Neural cell (in vitro differentiated cells): Measurements from ENCODE around the gene C8A. TPM values are rescaled to one million over a fixed set of nuclear protein-coding genes. Genes with fewer than 3 reads are reported as not detected.

Experiments used
- H2AFZ ChIP-seq: fragments of 200-600, 300-800 bp; sonication (generic), shearing (Covaris generic); 2 replicates; pipeline ENCODE4 v1.6.0; 2014; ENCODE audit warnings: low read depth, mild to moderate bottlenecking, antibody characterized with exemption, low read length, moderate library complexity
- H3F3A ChIP-seq: fragments of 200-600 bp; shearing (Covaris generic); 2 replicates; pipeline ENCODE4 v1.6.1; 2016; ENCODE audit warnings: mild to moderate bottlenecking, moderate library complexity, mixed read lengths, antibody characterized with exemption, low read length; ENCODE audit not compliant: insufficient read depth, poor library complexity, severe bottlenecking
- H3K27ac ChIP-seq: fragments of 200-600, 300-800 bp; sonication (generic), shearing (Covaris generic); 2 replicates; pipeline ENCODE4 v1.5.1; 2014; ENCODE audit warnings: mild to moderate bottlenecking, low read length, moderate library complexity
- H3K27me3 ChIP-seq: fragments of 300-800, 200-600 bp; sonication (generic), shearing (Covaris generic); 2 replicates; pipeline ENCODE4 v1.6.0; 2014; ENCODE audit warnings: mild to moderate bottlenecking, low read depth, low read length, moderate library complexity; ENCODE audit not compliant: insufficient read depth
- H3K36me3 ChIP-seq: fragments of 300-800, 200-600 bp; sonication (generic), shearing (Covaris generic); 2 replicates; pipeline ENCODE4 v1.5.1; 2014; ENCODE audit warnings: mild to moderate bottlenecking, antibody characterized with exemption, low read length, moderate library complexity; ENCODE audit not compliant: insufficient read depth
- H3K4me2 ChIP-seq: fragments of 300-800, 200-600 bp; sonication (generic), shearing (Covaris generic); 2 replicates; pipeline ENCODE4 v1.6.0; 2014; ENCODE audit warnings: mild to moderate bottlenecking, low read length
- H3K4me3 ChIP-seq: fragments of 300-800, 200-600 bp; sonication (generic), shearing (Covaris generic); 2 replicates; pipeline ENCODE4 v1.5.1; 2014; ENCODE audit warnings: mild to moderate bottlenecking, low read length, moderate library complexity
- H3K79me2 ChIP-seq: fragments of 200-600 bp; shearing (Covaris generic); replicated peaks from 2 replicates; pipeline ENCODE4 v1.6.0; 2014; ENCODE audit warnings: mild to moderate bottlenecking, low read length, moderate library complexity; ENCODE audit not compliant: insufficient read depth
- H3K9ac ChIP-seq: fragments of 300-800, 200-600 bp; sonication (generic), shearing (Covaris generic); 2 replicates; pipeline ENCODE4 v1.6.1; 2016; ENCODE audit warnings: mild to moderate bottlenecking, low read length, mixed read lengths
- H3K9me2 ChIP-seq: fragments of 200-600 bp; shearing (Covaris generic); 2 replicates; pipeline ENCODE4 v1.6.1; 2016; ENCODE audit warnings: mild to moderate bottlenecking, low read length, mixed read lengths; ENCODE audit not compliant: insufficient read depth
- H3K9me3 ChIP-seq: fragments of 200-600, 300-800 bp; sonication (generic), shearing (Covaris generic); 2 replicates; pipeline ENCODE4 v1.6.1; 2016; ENCODE audit warnings: mild to moderate bottlenecking, mixed run types, low read length, moderate library complexity, mixed read lengths
- H4K20me1 ChIP-seq: fragments of 200-600 bp; shearing (Covaris generic); 2 replicates; pipeline ENCODE4 v1.6.1; 2016; ENCODE audit warnings: mild to moderate bottlenecking, mixed run types; ENCODE audit not compliant: insufficient read depth
- EP300 ChIP-seq: fragments of 450-650 bp; conservative IDR thresholded peaks from 2 replicates; pipeline ENCODE4 v1.6.1; 2014; ENCODE audit warnings: antibody characterized with exemption, mild to moderate bottlenecking, moderate library complexity; ENCODE audit not compliant: poor library complexity, severe bottlenecking
- EZH2 ChIP-seq: fragments of 200-600, 300-800 bp; shearing (Covaris generic), sonication (generic); IDR thresholded peaks from 2 replicates; pipeline ENCODE4 v1.6.1; 2014; ENCODE audit warnings: antibody characterized with exemption, low read length, borderline replicate concordance, mild to moderate bottlenecking; ENCODE audit not compliant: insufficient read depth, poor library complexity, severe bottlenecking
- MXI1 ChIP-seq: fragments of 450-650 bp; conservative IDR thresholded peaks from 2 replicates; pipeline ENCODE4 v1.6.1; 2014; ENCODE audit warnings: antibody characterized with exemption, mild to moderate bottlenecking; ENCODE audit not compliant: poor library complexity, severe bottlenecking
- POLR2AphosphoS5 ChIP-seq: IDR thresholded peaks from 2 replicates; pipeline ENCODE4 v1.6.1; 2012
- RAD21 ChIP-seq: fragments of 450-650 bp; conservative IDR thresholded peaks from 2 replicates; pipeline ENCODE4 v1.6.1; 2014; ENCODE audit warnings: antibody characterized with exemption, mild to moderate bottlenecking, moderate library complexity
- SMC3 ChIP-seq: fragments of 450-650 bp; conservative IDR thresholded peaks from 2 replicates; pipeline ENCODE4 v1.6.1; 2014; ENCODE audit warnings: antibody characterized with exemption, mild to moderate bottlenecking, moderate library complexity; ENCODE audit not compliant: poor library complexity
- TAF1 ChIP-seq: IDR thresholded peaks from 2 replicates; pipeline ENCODE4 v1.6.1; 2012; ENCODE audit warnings: low read depth
- polyA plus RNA-seq: library from polyadenylated mRNA; depleted of rRNA; stranded (reverse); fragments of >200 nt; gene quantifications from 2 replicates; pipeline ENCODE4 v1.2.3, GENCODE V29; 2014
- TF ChIP-seq, protein P1 (sequence below): IDR thresholded peaks from 2 replicates; pipeline ENCODE4 v1.6.1; 2012; ENCODE audit warnings: borderline replicate concordance
- TF ChIP-seq, protein P2 (sequence below): fragments of 450-650 bp; IDR thresholded peaks from 2 replicates; pipeline ENCODE4 v1.5.1; 2014; ENCODE audit warnings: antibody characterized with exemption, mild to moderate bottlenecking, moderate library complexity; ENCODE audit not compliant: poor library complexity, severe bottlenecking

Gene C8A
- polyA plus RNA-seq, 1 donor from 2014 or later, result not detected

DNA sequence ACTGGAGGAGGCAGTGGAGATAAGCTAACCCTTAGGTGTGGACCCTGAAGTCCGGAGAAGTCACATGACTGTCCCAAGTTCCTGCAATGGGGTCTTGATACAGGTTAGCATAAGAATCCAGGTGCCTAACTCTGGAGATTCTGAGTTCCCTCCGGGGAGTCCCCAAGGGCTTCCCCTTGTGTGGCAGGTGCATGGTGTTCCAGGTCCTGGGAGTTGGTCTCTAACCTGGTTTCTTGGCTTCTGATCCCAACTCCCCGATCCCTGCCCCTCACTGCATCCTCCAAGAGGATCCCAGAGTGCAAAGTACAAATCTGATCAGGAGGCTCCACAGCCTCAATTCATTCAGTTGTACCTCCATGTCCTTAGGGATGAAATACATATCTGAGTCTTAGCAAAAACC, 9.3 kb upstream of the C8A start:
- Histone ChIP-seq H3K27me3 (no peaks in the 10 kb centered on the region), H3F3A (no peaks in the 10 kb centered on the region), H3K4me2 (no peak overlapping the region), H4K20me1 (no peaks in the 10 kb centered on the region), H3K4me3 (peak overlapping the region; percentile 18), H3K9ac (no peak overlapping the region), H3K27ac (peak overlapping the region; percentile 28), H3K9me2 (no peaks in the 10 kb centered on the region), H3K36me3 (no peaks in the 10 kb centered on the region), H3K9me3 (no peaks in the 10 kb centered on the region), H2AFZ (no peak overlapping the region), H3K79me2 (no peaks in the 10 kb centered on the region)
- TF ChIP-seq RAD21, result no peak
- TF ChIP-seq TAF1, result no peak
- TF ChIP-seq, protein P1, sequence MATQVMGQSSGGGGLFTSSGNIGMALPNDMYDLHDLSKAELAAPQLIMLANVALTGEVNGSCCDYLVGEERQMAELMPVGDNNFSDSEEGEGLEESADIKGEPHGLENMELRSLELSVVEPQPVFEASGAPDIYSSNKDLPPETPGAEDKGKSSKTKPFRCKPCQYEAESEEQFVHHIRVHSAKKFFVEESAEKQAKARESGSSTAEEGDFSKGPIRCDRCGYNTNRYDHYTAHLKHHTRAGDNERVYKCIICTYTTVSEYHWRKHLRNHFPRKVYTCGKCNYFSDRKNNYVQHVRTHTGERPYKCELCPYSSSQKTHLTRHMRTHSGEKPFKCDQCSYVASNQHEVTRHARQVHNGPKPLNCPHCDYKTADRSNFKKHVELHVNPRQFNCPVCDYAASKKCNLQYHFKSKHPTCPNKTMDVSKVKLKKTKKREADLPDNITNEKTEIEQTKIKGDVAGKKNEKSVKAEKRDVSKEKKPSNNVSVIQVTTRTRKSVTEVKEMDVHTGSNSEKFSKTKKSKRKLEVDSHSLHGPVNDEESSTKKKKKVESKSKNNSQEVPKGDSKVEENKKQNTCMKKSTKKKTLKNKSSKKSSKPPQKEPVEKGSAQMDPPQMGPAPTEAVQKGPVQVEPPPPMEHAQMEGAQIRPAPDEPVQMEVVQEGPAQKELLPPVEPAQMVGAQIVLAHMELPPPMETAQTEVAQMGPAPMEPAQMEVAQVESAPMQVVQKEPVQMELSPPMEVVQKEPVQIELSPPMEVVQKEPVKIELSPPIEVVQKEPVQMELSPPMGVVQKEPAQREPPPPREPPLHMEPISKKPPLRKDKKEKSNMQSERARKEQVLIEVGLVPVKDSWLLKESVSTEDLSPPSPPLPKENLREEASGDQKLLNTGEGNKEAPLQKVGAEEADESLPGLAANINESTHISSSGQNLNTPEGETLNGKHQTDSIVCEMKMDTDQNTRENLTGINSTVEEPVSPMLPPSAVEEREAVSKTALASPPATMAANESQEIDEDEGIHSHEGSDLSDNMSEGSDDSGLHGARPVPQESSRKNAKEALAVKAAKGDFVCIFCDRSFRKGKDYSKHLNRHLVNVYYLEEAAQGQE, result no peak
- TF ChIP-seq EZH2, result no peak
- TF ChIP-seq POLR2AphosphoS5, result no peak
- TF ChIP-seq EP300, result no peak
- TF ChIP-seq, protein P2, sequence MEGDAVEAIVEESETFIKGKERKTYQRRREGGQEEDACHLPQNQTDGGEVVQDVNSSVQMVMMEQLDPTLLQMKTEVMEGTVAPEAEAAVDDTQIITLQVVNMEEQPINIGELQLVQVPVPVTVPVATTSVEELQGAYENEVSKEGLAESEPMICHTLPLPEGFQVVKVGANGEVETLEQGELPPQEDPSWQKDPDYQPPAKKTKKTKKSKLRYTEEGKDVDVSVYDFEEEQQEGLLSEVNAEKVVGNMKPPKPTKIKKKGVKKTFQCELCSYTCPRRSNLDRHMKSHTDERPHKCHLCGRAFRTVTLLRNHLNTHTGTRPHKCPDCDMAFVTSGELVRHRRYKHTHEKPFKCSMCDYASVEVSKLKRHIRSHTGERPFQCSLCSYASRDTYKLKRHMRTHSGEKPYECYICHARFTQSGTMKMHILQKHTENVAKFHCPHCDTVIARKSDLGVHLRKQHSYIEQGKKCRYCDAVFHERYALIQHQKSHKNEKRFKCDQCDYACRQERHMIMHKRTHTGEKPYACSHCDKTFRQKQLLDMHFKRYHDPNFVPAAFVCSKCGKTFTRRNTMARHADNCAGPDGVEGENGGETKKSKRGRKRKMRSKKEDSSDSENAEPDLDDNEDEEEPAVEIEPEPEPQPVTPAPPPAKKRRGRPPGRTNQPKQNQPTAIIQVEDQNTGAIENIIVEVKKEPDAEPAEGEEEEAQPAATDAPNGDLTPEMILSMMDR, result no peak
- no peak for TF ChIP-seq MXI1
- TF ChIP-seq SMC3, result no peak

DNA sequence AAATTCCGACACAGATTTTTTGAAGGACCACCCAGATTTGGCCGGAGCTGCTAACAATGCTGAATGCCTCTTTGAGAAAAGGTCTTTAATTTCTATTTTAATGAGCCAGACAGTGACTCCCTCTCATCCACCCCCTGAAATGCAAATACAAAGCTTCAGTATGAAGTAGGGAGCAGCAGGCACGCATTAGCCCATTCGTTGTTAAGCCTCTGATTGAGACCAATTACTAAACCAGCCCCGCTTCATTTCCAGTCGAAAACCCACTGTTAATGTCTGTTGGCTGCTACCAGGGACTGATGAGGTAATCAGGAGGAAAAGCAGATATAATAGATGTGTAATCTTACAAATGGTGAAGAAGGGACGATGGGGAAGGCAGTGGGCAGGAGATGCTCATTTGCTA, 4.8 kb upstream of the C8A start:
- TF ChIP-seq TAF1, result no peak
- TF ChIP-seq, protein P2, result no peak
- no peak for TF ChIP-seq POLR2AphosphoS5
- no peak for TF ChIP-seq MXI1
- TF ChIP-seq, protein P1, result no peak
- no peak for TF ChIP-seq RAD21
- TF ChIP-seq EP300, result no peak
- no peak for TF ChIP-seq SMC3
- TF ChIP-seq EZH2, result no peak
- no peak overlapping the region for H3K4me2 ChIP-seq
- no peak overlapping the region for H3K27ac ChIP-seq
- no peaks in the 10 kb centered on the region for H3K27me3 ChIP-seq
- H2AFZ ChIP-seq, result no peak overlapping the region
- H3F3A ChIP-seq, result peaks cover 3% of the 10 kb centered on the region
- no peaks in the 10 kb centered on the region for H3K9me3 ChIP-seq
- no peaks in the 10 kb centered on the region for H3K36me3 ChIP-seq
- no peak overlapping the region for H3K4me3 ChIP-seq
- H4K20me1 ChIP-seq, result no peaks in the 10 kb centered on the region
- H3K9me2 ChIP-seq, result no peaks in the 10 kb centered on the region
- H3K79me2 ChIP-seq, result no peaks in the 10 kb centered on the region
- no peak overlapping the region for H3K9ac ChIP-seq
